GM12878 (cell line): ENCODE results near the gene PRKG1. TPM values are rescaled to one million over a fixed set of nuclear protein-coding genes. Genes with fewer than 3 reads are reported as not detected.

Experiments
- ATAC-seq: fragments of 200-7000 bp; cut with Tn5 transposase; 3 replicates; pipeline ENCODE4 v1.9.1; 2020; ENCODE audit warnings: mild to moderate bottlenecking, moderate library complexity
- BruUV-seq: library from RNA; stranded (reverse); fragments of 400-500 nt; replicated peaks from 2 replicates; lab custom pipeline; 2021; lab: Mats Ljungman, UMichigan
- CTCF ChIA-PET: fragments of 300-600 bp; sonication (Branson Sonifier 250); formaldehyde crosslinking; extraction: SDS; loops from one replicate; lab custom pipeline; 2021; ENCODE audit warnings: inconsistent platforms; lab: Yijun Ruan, JAX
- POLR2A ChIA-PET: fragments of 350-600 bp; formaldehyde crosslinking; extraction: SDS; loops from one replicate; lab custom pipeline; 2021; ENCODE audit warnings: inconsistent platforms; lab: Charles Lee
- RAD21 ChIA-PET: fragments of 300-600 bp; sonication (Branson Sonifier 250); formaldehyde crosslinking; loops from one replicate; lab custom pipeline; 2023; ENCODE audit warnings: antibody characterized with exemption; ENCODE audit not compliant: unreplicated experiment; lab: Charles Lee
- SMC1A ChIA-PET: fragments of 300-600 bp; sonication (Branson Sonifier 250); formaldehyde crosslinking; loops from one replicate; lab custom pipeline; 2023; ENCODE audit not compliant: unreplicated experiment, uncharacterized antibody; lab: Charles Lee
- DNase-seq: peaks from one replicate; pipeline ENCODE4 v3.0.0-alpha.2; 2011; ENCODE audit warnings: low read depth, low spot score
- FAIRE-seq: peaks from 3 replicates; lab custom pipeline; 2011; peaks lifted over from hg19 to GRCh38; lab: Jason Lieb, UNC
- H2AFZ ChIP-seq: 2 replicates; pipeline ENCODE4 v1.6.0; 2011; ENCODE audit warnings: low read depth, low read length, control low read depth; ENCODE audit not compliant: control insufficient read depth
- H3K27ac ChIP-seq: 2 replicates; pipeline ENCODE4 v1.5.1; 2011; ENCODE audit warnings: control low read depth; ENCODE audit not compliant: control insufficient read depth, insufficient read depth
- H3K27me3 ChIP-seq, 2 experiments: replicated peaks in 1 of 2; 2 replicates each; pipeline versions ENCODE4 v1.6.0 to v1.6.1; 2011; ENCODE audit warnings: low read length in 1 of 2; ENCODE audit not compliant: control insufficient read depth in 2 of 2, insufficient read depth in 2 of 2
- H3K36me3 ChIP-seq, 2 experiments: 2 replicates each; pipeline ENCODE4 v1.5.1; 2011; ENCODE audit warnings: low read length in 1 of 2; ENCODE audit not compliant: control insufficient read depth in 2 of 2, insufficient read depth in 2 of 2
- H3K4me1 ChIP-seq: 2 replicates; pipeline ENCODE4 v1.6.1; 2011; ENCODE audit warnings: mild to moderate bottlenecking, low read length, moderate library complexity, mixed read lengths; ENCODE audit not compliant: control insufficient read depth, insufficient read depth
- H3K4me2 ChIP-seq: 2 replicates; pipeline ENCODE4 v1.6.0; 2011; ENCODE audit warnings: control low read depth; ENCODE audit not compliant: control insufficient read depth, insufficient read depth
- H3K4me3 ChIP-seq: fragments of 200-600 bp; sonication (generic); 2 replicates; pipeline ENCODE4 v1.5.1; 2016
- H3K79me2 ChIP-seq: 2 replicates; pipeline ENCODE4 v1.6.0; 2011; ENCODE audit warnings: low read length; ENCODE audit not compliant: control insufficient read depth, insufficient read depth
- H3K9ac ChIP-seq: 2 replicates; pipeline ENCODE4 v1.8.0; 2011; ENCODE audit warnings: low read length, control low read depth, mixed read lengths; ENCODE audit not compliant: control insufficient read depth, insufficient read depth
- H3K9me3 ChIP-seq: replicated peaks from 3 replicates; pipeline ENCODE4 v1.5.1; 2011; ENCODE audit warnings: mild to moderate bottlenecking, low read length; ENCODE audit not compliant: control insufficient read depth, insufficient read depth
- H4K20me1 ChIP-seq: 2 replicates; pipeline ENCODE4 v1.6.0; 2011; ENCODE audit not compliant: control insufficient read depth, insufficient read depth
- CBX3 ChIP-seq: fragments of 200-600 bp; sonication (generic); IDR thresholded peaks from 2 replicates; pipeline ENCODE4 v1.6.1; 2016; ENCODE audit warnings: low read depth, borderline replicate concordance
- CBX5 ChIP-seq: sonication (generic); IDR thresholded peaks from 2 replicates; pipeline ENCODE4 v1.6.1; 2016; ENCODE audit warnings: low read depth, moderate library complexity, mild to moderate bottlenecking, inconsistent platforms
- CHD4 ChIP-seq: fragments of 200-600 bp; sonication (generic); IDR thresholded peaks from 2 replicates; pipeline ENCODE4 v1.6.1; 2016; ENCODE audit warnings: mild to moderate bottlenecking
- CUX1 ChIP-seq: IDR thresholded peaks from 2 replicates; pipeline ENCODE4 v1.6.1; 2012; ENCODE audit warnings: improper control_type of control experiment, low read depth, low read length; ENCODE audit not compliant: insufficient replicate concordance
- EGR1 ChIP-seq, 2 experiments: IDR thresholded peaks; 1 replicate in 1 of 2; 2 replicates in 1 of 2; pipeline ENCODE4 v1.6.1; 2011 to 2012; ENCODE audit warnings: low read depth in 2 of 2, low read length in 2 of 2, borderline replicate concordance in 1 of 2, mild to moderate bottlenecking in 1 of 2, moderate library complexity in 1 of 2
- EZH2 ChIP-seq: IDR thresholded peaks from 2 replicates; pipeline ENCODE4 v1.6.1; 2012; ENCODE audit warnings: low read depth, mild to moderate bottlenecking, control low read depth, inconsistent platforms, low read length, borderline replicate concordance; ENCODE audit not compliant: control insufficient read depth
- MEF2A ChIP-seq: IDR thresholded peaks from 2 replicates; pipeline ENCODE4 v1.6.1; 2011; ENCODE audit warnings: low read depth, mild to moderate bottlenecking, low read length, moderate library complexity; ENCODE audit not compliant: insufficient read depth
- NFIC ChIP-seq: IDR thresholded peaks from 2 replicates; pipeline ENCODE4 v1.6.1; 2012; ENCODE audit warnings: low read depth, mild to moderate bottlenecking, inconsistent platforms, low read length, moderate library complexity
- NFYA ChIP-seq: IDR thresholded peaks from 2 replicates; pipeline ENCODE4 v1.6.1; 2011; ENCODE audit warnings: low read depth, mild to moderate bottlenecking, low read length, improper control_type of control experiment, borderline replicate concordance
- SIN3A ChIP-seq: IDR thresholded peaks from 2 replicates; pipeline ENCODE4 v1.6.1; 2012; ENCODE audit warnings: low read depth, low read length, improper control_type of control experiment
- SKIL ChIP-seq: fragments of 450-650 bp; IDR thresholded peaks from 2 replicates; pipeline ENCODE4 v1.6.1; 2017; ENCODE audit warnings: mild to moderate bottlenecking, low read depth, inconsistent platforms; ENCODE audit not compliant: poor library complexity, severe bottlenecking
- SMC3 ChIP-seq: IDR thresholded peaks from 2 replicates; pipeline ENCODE4 v1.6.1; 2011; ENCODE audit warnings: low read length, improper control_type of control experiment, borderline replicate concordance
- SP1 ChIP-seq: IDR thresholded peaks from one replicate; pipeline ENCODE4 v1.6.1; 2011; ENCODE audit warnings: low read depth, low read length
- ZBTB33 ChIP-seq: fragments of 450-650 bp; IDR thresholded peaks from 2 replicates; pipeline ENCODE4 v1.6.1; 2017; ENCODE audit warnings: mild to moderate bottlenecking
- ZNF274 ChIP-seq: IDR thresholded peaks from one replicate; pipeline ENCODE4 v1.8.0; 2011; ENCODE audit not compliant: insufficient read length, insufficient read depth
- WGBS: methylation state at CpG from one replicate; pipeline ENCODE4 v1.1.6; 2016; ENCODE audit warnings: low lambda C conversion rate; ENCODE audit not compliant: insufficient replicate concordance, insufficient coverage; ENCODE audit errors: missing lambda C conversion rate; 5-methylcytosine and 5-hydroxymethylcytosine counted together
- in situ Hi-C: fragments of 300-500 bp; cut with MboI; formaldehyde crosslinking; loops from 9 replicates; pipeline ENCODE4 v1.14.3; 2018; ENCODE audit warnings: mixed read lengths
- intact Hi-C: fragments of 100-400 bp; cut with micrococcal nuclease; formaldehyde crosslinking; loops from one replicate; pipeline ENCODE4 v1.14.2; 2022; ENCODE audit not compliant: unreplicated experiment
- polyA plus RNA-seq, 11 experiments: library from polyadenylated mRNA; depleted of rRNA in 4 of 11; unstranded in 6 of 11; stranded (reverse) in 5 of 11; fragments of >200 nt; fragmentation: Nextera tagmentation in 4 of 11; fragmentation: Illumina TruSeq in 1 of 11; extraction: Ambion mirVana in 4 of 11; extraction: Trizol in 1 of 11; gene quantifications; 1 replicate in 1 of 11; 2 replicates in 10 of 11; pipeline versions ENCODE4 v1.2.1 to v1.2.3, GENCODE V29; 2011 to 2016; ENCODE audit warnings: inconsistent platforms in 2 of 11, missing spikeins in 2 of 11, low read depth in 1 of 11
- total RNA-seq, 4 experiments: library from RNA; depleted of rRNA in 3 of 4; stranded (reverse); fragments of >200 nt in 3 of 4; fragmentation: Illumina TruSeq in 1 of 4; extraction: Trizol in 1 of 4; gene quantifications; 2 replicates each; pipeline versions ENCODE4 v1.2.1 to v1.2.3, GENCODE V29; 2013 to 2021

Gene PRKG1
- total and polyA plus RNA-seq, 10 of the 15 experiments (the other 5 are each of a cell fraction or from before 2014, with no cell fraction given): 0.04 to 0.05 TPM; not detected in 8

- Histone ChIP-seq H2AFZ (no peak overlapping the region), H3K4me2 (no peak overlapping the region), H3K9me3 (no peaks in the 10 kb centered on the region), H4K20me1 (no peaks in the 10 kb centered on the region), H3K36me3 (no peaks in the 10 kb centered on the region), H3K9ac (no peak overlapping the region), H3K79me2 (no peaks in the 10 kb centered on the region), H3K4me3 (no peak overlapping the region), H3K4me1 (no peaks in the 10 kb centered on the region), H3K27ac (no peak overlapping the region), H3K27me3 (no peaks in the 10 kb centered on the region)
- BruUV-seq: no TSS peak
- no peak for ATAC-seq
- in situ Hi-C loops: no loop called here
- SMC1A ChIA-PET: no interaction called here
- CTCF ChIA-PET: no interaction called here
- no peak for DNase-seq
- 3% methylated on average over 3 of the region's 3 CpGs for WGBS
- intact Hi-C loops: no loop called here
- no peak for FAIRE-seq
- POLR2A ChIA-PET: no interaction called here
- RAD21 ChIA-PET: no interaction called here
- no peak for TF ChIP-seq SKIL
- TF ChIP-seq MEF2A: no peak
- no peak for TF ChIP-seq NFYA
- TF ChIP-seq ZBTB33: no peak
- TF ChIP-seq CBX3: no peak
- no peak for TF ChIP-seq EGR1 (IDR thresholded peaks at IDR 0.05; ENCODE audit: borderline replicate concordance in 1 of 2, low read depth in 2 of 2, low read length in 2 of 2)
- TF ChIP-seq ZNF274: no peak
- TF ChIP-seq NFIC: no peak
- TF ChIP-seq CUX1: no peak
- no peak for TF ChIP-seq SP1
- TF ChIP-seq CHD4: no peak
- no peak for TF ChIP-seq CBX5
- no peak for TF ChIP-seq EZH2
- no peak for TF ChIP-seq SIN3A
- TF ChIP-seq SMC3: no peak
These were observed 1113.4 kb downstream of the PRKG1 start for GRCh38 chr10:52187521-52188258.
